ENCODE measurements around the gene MYO7B. TPM values are rescaled to one million over a fixed set of nuclear protein-coding genes. Genes with fewer than 3 reads are reported as not detected.
A peak's percentile ranks its signal among the peaks of the same experiment; 100 is the strongest.

MYO7B gene
- polyA plus RNA-seq, 10 donors, result 0.36 to 2.3 (median 1.0) TPM

GRCh38 chr2:127636248-127637235 is 101.1 kb downstream of the MYO7B start:
- no peak for DNase-seq

- DNase-seq, result no peak
Measured at GRCh38 chr2:127637236-127637630, 101.8 kb downstream of the MYO7B start.

GRCh38 chr2:127637725-127638252 is 102.3 kb downstream of the MYO7B start:
- peak; percentile 59 to 79 (median 66) for DNase-seq

- DNase-seq, result no peak
Measured at GRCh38 chr2:127638361-127639110, 103.1 kb downstream of the MYO7B start.

GRCh38 chr2:127639111-127639474 is 103.6 kb downstream of the MYO7B start:
- no peak for DNase-seq

- DNase-seq, result peak; percentile 19 to 62 (median 19)
Measured at GRCh38 chr2:127640082-127641072, 104.9 kb downstream of the MYO7B start.

GRCh38 chr2:127641133-127641532 is 105.7 kb downstream of the MYO7B start:
- no peak for DNase-seq

GRCh38 chr2:127641846-127642507 is 106.5 kb downstream of the MYO7B start:
- no peak for DNase-seq

GRCh38 chr2:127642706-127643438 is 107.4 kb downstream of the MYO7B start:
- no peak for DNase-seq

- DNase-seq, result no peak
Measured at GRCh38 chr2:127643439-127644065, 108.1 kb downstream of the MYO7B start.

- DNase-seq, result no peak
Measured at GRCh38 chr2:127644066-127645025, 108.9 kb downstream of the MYO7B start.

- DNase-seq, result no peak
Measured at GRCh38 chr2:127645026-127645394, 109.5 kb downstream of the MYO7B start.

- no peak for DNase-seq
Measured at GRCh38 chr2:127645395-127646291, 110.2 kb downstream of the MYO7B start, which contains the start of gene GPR17. Gene GPR17 (plus strand): TSS chr2:127646153. CDS start chr2:127650736, 4,583 bp downstream.

GRCh38 chr2:127646487-127647241 is 111.2 kb downstream of the MYO7B start:
- no peak for DNase-seq

- DNase-seq, result no peak
Measured at GRCh38 chr2:127647242-127648190, 112.0 kb downstream of the MYO7B start.

Measured in muscle of back (tissue), 11 donors.